SW 1271 (cell line): ENCODE measurements around the gene HNF1B.

Experiments
- DNase-seq, 2 experiments: peaks; one replicate each; lab custom pipeline; 2025; lab: John Stamatoyannopoulos, UW

Gene HNF1B

GRCh38 chr17:37671028-37671823, 73.6 kb downstream of the HNF1B start:
- DNase-seq: no peak

GRCh38 chr17:37667039-37667438, 77.8 kb downstream of the HNF1B start:
- DNase-seq: no peak

GRCh38 chr17:37664214-37664613, 80.6 kb downstream of the HNF1B start:
- no peak for DNase-seq

- no peak for DNase-seq
Observed at GRCh38 chr17:37662353-37662752, 82.5 kb downstream of the HNF1B start.

- no peak for DNase-seq
Observed at GRCh38 chr17:37661400-37662014, 83.4 kb downstream of the HNF1B start.

- no peak for DNase-seq
Observed at GRCh38 chr17:37659925-37660324, 84.9 kb downstream of the HNF1B start.

- no peak for DNase-seq
Observed at GRCh38 chr17:37657202-37657601, 87.7 kb downstream of the HNF1B start.

- DNase-seq: no peak
Observed at GRCh38 chr17:37651849-37652248, 93.0 kb downstream of the HNF1B start.

GRCh38 chr17:37650419-37651003, 94.3 kb downstream of the HNF1B start:
- DNase-seq: peak in 1 of 2 experiments; percentile 50

- DNase-seq: peak in 1 of 2 experiments; percentile 22
Observed at GRCh38 chr17:37648555-37648954, 96.3 kb downstream of the HNF1B start.

- no peak for DNase-seq
Observed at GRCh38 chr17:37647856-37648255, 97.0 kb downstream of the HNF1B start.

- DNase-seq: no peak
Observed at GRCh38 chr17:37643869-37644268, 101.0 kb downstream of the HNF1B start.

GRCh38 chr17:37643118-37643766, 101.6 kb downstream of the HNF1B start, which contains the start of gene DDX52:
DDX52 (minus strand) TSS chr17:37643446; CDS start chr17:37643420, 26 bp downstream.
- peak; percentile 80 to 87 for DNase-seq

- peak in 1 of 2 experiments; percentile 43 for DNase-seq
Observed at GRCh38 chr17:37642681-37643080, 102.2 kb downstream of the HNF1B start.

- DNase-seq: no peak
Observed at GRCh38 chr17:37640015-37640414, 104.8 kb downstream of the HNF1B start.

GRCh38 chr17:37637956-37638355, 106.9 kb downstream of the HNF1B start:
- DNase-seq: no peak
